Right lobe of liver (tissue), 4 donors: ENCODE measurements around the gene GJA10.

Source experiments
- POLR2A ChIP-seq: fragments of 450-650 bp; IDR thresholded peaks from one replicate; pipeline ENCODE4 v1.6.1; 2017; ENCODE audit warnings: antibody characterized with exemption, mild to moderate bottlenecking
- TF ChIP-seq, protein P1 (sequence below), 4 donors: fragments of 200-600 bp in 3 of 4; fragments of 450-650 bp in 1 of 4; IDR thresholded peaks; one replicate each; pipeline versions ENCODE4 v1.5.1 to v1.8.0; 2016 to 2022; ENCODE audit warnings: antibody characterized with exemption in 4 of 4, mild to moderate bottlenecking in 2 of 4
- donor health status: DM: no; HTN: no; CAD: no.
- donor health status: DM: no; HTN: no; CAD: no.
- donor health status: DM: no; HTN: yes; CAD: no.

DNA sequence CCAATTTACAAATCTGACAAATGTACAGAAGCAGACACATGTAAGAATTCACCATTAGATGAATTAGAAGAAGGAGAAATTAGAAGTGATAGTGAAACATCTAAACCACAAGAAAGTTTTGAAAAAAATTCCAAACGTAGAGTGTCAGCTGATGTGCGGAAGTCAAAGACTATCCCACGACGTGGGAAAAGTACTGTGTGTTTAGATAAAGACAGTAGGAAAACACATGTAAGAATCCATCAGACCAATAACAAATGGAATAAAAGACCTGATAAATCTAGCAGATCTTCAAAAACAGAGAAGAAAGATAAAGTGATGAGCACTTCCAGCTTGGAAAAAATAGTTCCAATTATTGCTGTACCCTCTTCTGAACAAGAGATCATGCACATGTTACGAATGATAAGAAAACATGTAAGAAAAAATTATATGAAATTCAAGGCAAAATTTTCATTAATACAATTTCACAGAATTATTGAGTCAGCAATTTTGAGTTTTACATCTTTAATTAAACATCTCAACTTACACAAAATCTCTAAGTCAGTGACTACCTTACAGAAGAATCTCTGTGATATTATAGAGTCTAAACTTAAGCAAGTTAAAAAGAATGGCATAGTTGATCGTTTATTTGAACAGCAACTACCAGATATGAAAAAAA, 28.1 kb upstream of the GJA10 start:
- TF ChIP-seq, protein P1, sequence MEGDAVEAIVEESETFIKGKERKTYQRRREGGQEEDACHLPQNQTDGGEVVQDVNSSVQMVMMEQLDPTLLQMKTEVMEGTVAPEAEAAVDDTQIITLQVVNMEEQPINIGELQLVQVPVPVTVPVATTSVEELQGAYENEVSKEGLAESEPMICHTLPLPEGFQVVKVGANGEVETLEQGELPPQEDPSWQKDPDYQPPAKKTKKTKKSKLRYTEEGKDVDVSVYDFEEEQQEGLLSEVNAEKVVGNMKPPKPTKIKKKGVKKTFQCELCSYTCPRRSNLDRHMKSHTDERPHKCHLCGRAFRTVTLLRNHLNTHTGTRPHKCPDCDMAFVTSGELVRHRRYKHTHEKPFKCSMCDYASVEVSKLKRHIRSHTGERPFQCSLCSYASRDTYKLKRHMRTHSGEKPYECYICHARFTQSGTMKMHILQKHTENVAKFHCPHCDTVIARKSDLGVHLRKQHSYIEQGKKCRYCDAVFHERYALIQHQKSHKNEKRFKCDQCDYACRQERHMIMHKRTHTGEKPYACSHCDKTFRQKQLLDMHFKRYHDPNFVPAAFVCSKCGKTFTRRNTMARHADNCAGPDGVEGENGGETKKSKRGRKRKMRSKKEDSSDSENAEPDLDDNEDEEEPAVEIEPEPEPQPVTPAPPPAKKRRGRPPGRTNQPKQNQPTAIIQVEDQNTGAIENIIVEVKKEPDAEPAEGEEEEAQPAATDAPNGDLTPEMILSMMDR (IDR thresholded peaks at IDR 0.05): no peak
- TF ChIP-seq POLR2A: no peak
